ENCODE measurements around the gene CLDN19.
"Not testable (repeated sequence)": the region's sequence is repeated elsewhere in the genome, so short reads cannot be mapped to it uniquely, and the experiment has no call there.

CLDN19 gene

DNA sequence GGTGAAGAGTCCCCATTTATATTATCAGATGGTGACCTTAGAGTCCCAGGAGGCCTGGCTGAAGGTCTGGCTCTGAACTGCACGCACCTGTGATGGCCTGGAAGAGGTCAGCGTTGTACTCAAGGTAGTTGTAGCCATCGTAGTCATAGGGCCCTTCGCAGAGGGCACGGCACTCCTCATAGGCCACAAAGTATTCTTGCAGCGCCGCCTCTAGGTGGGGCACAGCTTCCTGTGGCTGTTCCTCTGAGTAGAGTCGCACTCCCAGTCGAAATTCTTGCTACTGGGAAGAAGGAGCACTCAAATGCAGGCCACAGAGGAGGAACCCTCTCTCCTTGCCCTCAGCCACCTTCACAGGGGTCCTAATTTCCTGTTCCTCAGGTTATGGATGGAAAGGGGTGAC lies 19.1 kb upstream of the CLDN19 start:
- TF ChIP-seq ZFX (IDR thresholded peaks at IDR 0.05) = no peak
- TF ChIP-seq, protein P1, sequence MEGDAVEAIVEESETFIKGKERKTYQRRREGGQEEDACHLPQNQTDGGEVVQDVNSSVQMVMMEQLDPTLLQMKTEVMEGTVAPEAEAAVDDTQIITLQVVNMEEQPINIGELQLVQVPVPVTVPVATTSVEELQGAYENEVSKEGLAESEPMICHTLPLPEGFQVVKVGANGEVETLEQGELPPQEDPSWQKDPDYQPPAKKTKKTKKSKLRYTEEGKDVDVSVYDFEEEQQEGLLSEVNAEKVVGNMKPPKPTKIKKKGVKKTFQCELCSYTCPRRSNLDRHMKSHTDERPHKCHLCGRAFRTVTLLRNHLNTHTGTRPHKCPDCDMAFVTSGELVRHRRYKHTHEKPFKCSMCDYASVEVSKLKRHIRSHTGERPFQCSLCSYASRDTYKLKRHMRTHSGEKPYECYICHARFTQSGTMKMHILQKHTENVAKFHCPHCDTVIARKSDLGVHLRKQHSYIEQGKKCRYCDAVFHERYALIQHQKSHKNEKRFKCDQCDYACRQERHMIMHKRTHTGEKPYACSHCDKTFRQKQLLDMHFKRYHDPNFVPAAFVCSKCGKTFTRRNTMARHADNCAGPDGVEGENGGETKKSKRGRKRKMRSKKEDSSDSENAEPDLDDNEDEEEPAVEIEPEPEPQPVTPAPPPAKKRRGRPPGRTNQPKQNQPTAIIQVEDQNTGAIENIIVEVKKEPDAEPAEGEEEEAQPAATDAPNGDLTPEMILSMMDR (conservative IDR thresholded peaks at IDR 0.05) = no peak
- H3K27ac ChIP-seq = no peak overlapping the region

DNA sequence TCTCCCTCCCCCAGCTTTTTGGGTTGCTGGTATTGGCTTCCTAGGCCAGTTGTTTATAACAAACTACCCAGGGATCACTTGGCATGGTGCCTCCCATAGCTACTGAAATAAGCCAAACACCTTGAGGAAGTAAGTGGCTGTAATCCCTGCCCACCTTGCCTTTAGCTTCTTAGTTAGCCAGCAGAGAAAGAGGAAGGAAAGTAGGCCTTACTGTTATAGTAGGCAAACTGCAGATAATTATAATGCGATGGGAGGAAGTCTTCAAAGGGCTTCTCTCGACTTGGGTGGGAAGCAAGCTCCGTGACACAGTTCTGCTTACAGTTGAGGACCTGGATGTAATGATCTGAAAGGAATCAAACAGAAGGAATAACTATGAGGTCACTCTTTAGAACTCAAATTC lies 18.6 kb upstream of the CLDN19 start:
- H3K27ac ChIP-seq = no peak overlapping the region
- TF ChIP-seq, protein P1 (conservative IDR thresholded peaks at IDR 0.05) = no peak
- no peak for TF ChIP-seq ZFX (IDR thresholded peaks at IDR 0.05)

DNA sequence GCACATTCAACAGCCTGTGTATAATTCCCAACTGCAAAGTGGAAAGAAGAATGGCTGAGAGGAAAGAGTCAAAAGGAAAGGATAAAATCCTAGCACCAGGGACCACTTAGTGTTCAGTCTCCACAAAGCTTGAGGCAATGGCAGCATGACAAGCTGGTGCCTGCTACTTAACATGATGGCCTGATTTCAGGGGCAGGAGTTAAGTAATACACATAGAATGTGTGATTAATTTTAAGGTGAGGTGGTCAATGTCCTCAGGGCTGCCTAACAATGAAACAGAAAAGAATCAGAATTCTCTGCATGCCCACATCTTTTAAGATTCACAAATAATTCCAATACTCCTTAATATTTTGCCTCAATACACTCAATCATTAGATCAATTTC lies 17.8 kb upstream of the CLDN19 start:
- TF ChIP-seq, protein P1 (conservative IDR thresholded peaks at IDR 0.05) = no peak
- no peak for TF ChIP-seq ZFX (IDR thresholded peaks at IDR 0.05)
- no peak overlapping the region for H3K27ac ChIP-seq

DNA sequence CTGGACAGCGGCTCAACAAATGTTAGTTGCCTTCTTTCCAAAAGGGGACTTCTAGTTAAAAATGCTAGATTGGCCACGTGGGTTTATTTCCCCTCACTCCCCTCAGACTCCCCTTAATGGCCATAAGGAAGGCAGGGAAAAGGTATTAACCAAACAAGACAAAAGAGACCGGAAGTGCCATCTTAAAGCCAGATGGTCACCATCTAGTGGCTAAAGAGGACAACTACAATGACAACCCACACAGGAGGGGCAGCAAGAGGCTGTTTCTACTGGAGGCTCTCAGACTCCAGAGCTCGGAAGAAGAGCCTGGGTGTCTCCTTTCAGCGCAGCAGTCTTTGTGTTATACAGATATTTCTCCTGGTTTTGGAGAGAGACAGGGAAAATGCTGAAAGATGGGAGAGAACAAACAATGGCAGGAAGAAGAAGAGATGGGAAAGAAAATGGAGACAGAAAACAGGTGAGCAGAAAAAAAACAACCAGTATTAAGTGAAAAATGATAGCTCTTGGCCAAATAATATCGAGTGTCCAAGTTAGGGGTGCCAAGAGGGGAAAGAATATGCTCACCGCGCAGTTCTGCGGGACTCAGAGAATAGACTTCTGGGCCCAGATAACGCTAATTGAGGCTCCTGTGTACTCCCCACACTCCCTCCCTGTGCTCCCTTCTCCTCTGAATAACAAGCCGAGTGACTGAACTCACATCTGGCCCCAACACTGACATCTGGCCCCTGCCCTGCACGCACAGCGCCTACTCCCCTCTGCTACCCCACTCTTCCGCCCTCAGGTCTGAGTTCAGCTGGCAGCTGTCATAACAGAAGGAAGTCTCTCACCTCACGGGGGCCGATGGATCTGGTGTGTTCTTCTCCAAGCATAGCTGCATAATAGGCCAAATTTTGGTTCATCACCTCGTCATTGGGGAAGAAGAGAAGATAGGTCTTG lies 17.2 kb upstream of the CLDN19 start:
- H3K27ac ChIP-seq = no peak overlapping the region
- TF ChIP-seq, protein P1 (conservative IDR thresholded peaks at IDR 0.05) = peak; percentile 90
- no peak for TF ChIP-seq ZFX (IDR thresholded peaks at IDR 0.05)

DNA sequence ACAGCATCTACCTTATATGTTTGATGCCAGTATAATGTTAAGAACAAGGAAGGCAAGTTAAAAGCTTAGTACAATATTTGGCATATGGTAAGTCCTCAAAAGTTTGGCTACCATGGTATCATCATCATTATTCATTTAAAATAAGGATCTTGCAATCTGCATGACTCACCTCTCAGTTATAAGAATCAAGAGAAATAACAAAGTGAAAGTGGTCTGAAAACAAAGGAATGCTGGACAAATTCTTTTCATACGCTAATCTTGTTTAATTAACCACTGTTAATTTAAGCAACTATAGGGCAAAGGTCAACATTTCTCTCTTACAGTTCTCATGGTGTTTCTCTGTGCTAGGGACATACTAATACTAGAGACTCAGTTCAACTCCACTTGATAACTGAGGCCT lies 13.0 kb upstream of the CLDN19 start:
- no peak overlapping the region for H3K27ac ChIP-seq
- TF ChIP-seq ZFX (IDR thresholded peaks at IDR 0.05) = no peak
- TF ChIP-seq, protein P1 (conservative IDR thresholded peaks at IDR 0.05) = no peak

DNA sequence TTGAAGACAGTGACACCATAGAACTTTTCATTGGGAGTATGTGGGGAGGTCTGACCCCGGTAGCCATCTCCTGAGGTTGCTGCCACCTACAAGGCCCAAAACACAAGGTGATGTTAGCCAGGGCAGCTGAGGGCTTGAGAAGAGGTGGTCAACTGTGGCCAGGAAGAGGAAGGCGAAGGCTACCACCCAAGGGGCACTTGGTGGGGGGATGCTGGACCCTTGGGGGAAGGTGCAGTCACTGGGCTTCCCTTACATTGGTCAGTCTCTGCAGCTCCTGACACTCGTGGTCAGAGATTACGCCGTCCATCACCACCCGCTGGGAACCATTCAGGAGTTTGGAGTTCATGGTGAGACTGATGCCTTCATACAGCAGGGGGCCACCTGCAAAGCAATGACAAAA lies 12.2 kb upstream of the CLDN19 start:
- H3K27ac ChIP-seq = no peak overlapping the region
- TF ChIP-seq ZFX (IDR thresholded peaks at IDR 0.05) = no peak
- TF ChIP-seq, protein P1 (conservative IDR thresholded peaks at IDR 0.05) = no peak

DNA sequence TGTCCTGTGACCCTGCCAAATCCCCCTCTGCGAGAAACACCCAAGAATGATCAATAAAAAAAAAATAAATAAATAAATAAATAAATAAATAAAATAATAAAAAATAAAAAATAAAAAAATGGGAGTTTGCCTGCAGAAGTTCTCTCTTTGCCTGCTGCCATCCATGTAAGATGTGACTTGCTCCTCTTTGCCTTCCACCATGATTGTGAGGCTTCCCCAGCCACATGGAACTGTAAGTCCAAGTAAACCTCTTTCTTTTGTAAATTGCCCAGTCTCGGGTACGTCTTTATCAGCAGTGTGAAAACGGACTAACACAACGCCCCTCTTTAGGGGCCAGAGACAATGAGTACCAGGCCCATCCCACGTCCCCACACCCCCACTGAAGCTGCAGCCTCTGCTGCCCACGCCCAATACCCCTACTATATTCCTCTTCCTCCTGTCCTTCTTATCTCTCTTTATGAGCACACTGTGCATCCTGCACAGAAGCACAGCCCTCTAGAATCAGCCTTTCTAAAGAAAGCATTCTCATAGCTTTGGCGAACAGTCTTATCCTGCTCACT lies 11.6 kb upstream of the CLDN19 start:
- H3K27ac ChIP-seq = not testable (repeated sequence)

Measured in C4-2B (cell line).